ENCODE results near the gene ANO2. TPM values are rescaled to one million over a fixed set of nuclear protein-coding genes. Genes with fewer than 3 reads are reported as not detected.

Gene ANO2
- total and polyA plus RNA-seq, 2 donors (not counting 3 experiments of a cell fraction or from before 2014, with no cell fraction given): 15.4 to 65.0 TPM

GRCh38 chr12:5582018-5582417 is 363.0 kb downstream of the ANO2 start:
- Histone ChIP-seq H4K20me1 (replicated peaks; ENCODE audit: control insufficient read depth, extremely low read depth, insufficient read depth, low read length) (no peaks in the 10 kb centered on the region), H3K4me2 (ENCODE audit: insufficient read depth, low read length) (peak overlapping the region; percentile 46), H3K9me1 (replicated peaks; ENCODE audit: control insufficient read depth, extremely low read depth, insufficient read depth, low read length) (no peaks in the 10 kb centered on the region), H3K9me3 (replicated peaks; ENCODE audit: control insufficient read depth, insufficient read depth, low read length) (no peaks in the 10 kb centered on the region), H3K79me2 (ENCODE audit: control insufficient read depth, insufficient read depth, low read length) (no peaks in the 10 kb centered on the region), H3K4me3 (replicated peaks in 1 of 3; ENCODE audit: insufficient read depth in 1 of 3, low read depth in 1 of 3, low read length in 3 of 3) (no peak overlapping the region), H2AFZ (ENCODE audit: low read depth, low read length) (no peak overlapping the region), H3K27me3 (ENCODE audit: control insufficient read depth in 2 of 2, insufficient read depth in 2 of 2, low read length in 2 of 2) (no peaks in the 10 kb centered on the region), H3K9ac (replicated peaks; ENCODE audit: extremely low read depth, insufficient read depth, low read length) (no peak overlapping the region), H3K36me3 (ENCODE audit: control insufficient read depth in 2 of 2, extremely low read depth in 1 of 2, insufficient read depth in 2 of 2, low read length in 2 of 2) (peaks cover 2 to 4% of the 10 kb centered on the region in 2 experiments), H3K27ac (ENCODE audit: insufficient read depth, low read depth, low read length) (no peak overlapping the region), H3K4me1 (ENCODE audit: control insufficient read depth, extremely low read depth, insufficient read depth, low read length) (peaks cover 67% of the 10 kb centered on the region)
- BruUV-seq (replicated peaks): no TSS peak
- FAIRE-seq (no peak), DNase-seq (ENCODE audit: low read depth, low spot score) (peak; percentile 34)
- ChIA-PET CTCF (interaction anchor here (1.4 kb wide), 1 partner anchor 11 kb away, joined by 3 read pairs; no protein-coding TSS in a partner anchor), POLR2A (no interaction called here)
- intact Hi-C loops (cut with micrococcal nuclease): no loop called here
- TF ChIP-seq, protein P1, sequence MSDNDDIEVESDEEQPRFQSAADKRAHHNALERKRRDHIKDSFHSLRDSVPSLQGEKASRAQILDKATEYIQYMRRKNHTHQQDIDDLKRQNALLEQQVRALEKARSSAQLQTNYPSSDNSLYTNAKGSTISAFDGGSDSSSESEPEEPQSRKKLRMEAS (IDR thresholded peaks at IDR 0.05; ENCODE audit: insufficient read depth, insufficient read length): no peak
- TF ChIP-seq EZH2 (IDR thresholded peaks at IDR 0.05; ENCODE audit: borderline replicate concordance, low read depth, low read length, severe bottlenecking): no peak
- TF ChIP-seq MYC (IDR thresholded peaks at IDR 0.05; ENCODE audit: low read depth, low read length): no peak
- TF ChIP-seq GATA2 (IDR thresholded peaks at IDR 0.05; ENCODE audit: insufficient read depth, insufficient read length, low read depth, low read length): no peak
- TF ChIP-seq POLR2AphosphoS5 (IDR thresholded peaks at IDR 0.05; ENCODE audit: insufficient read depth, low read depth, low read length): no peak
- TF ChIP-seq JUN (IDR thresholded peaks at IDR 0.05; ENCODE audit: borderline replicate concordance, insufficient read depth, insufficient read length, low read depth): no peak
- TF ChIP-seq FOS (IDR thresholded peaks at IDR 0.05; ENCODE audit: borderline replicate concordance, insufficient read depth, low read length): no peak
- TF ChIP-seq POLR2A (IDR thresholded peaks at IDR 0.05; ENCODE audit: low read depth, low read length): no peak
- no peak for TF ChIP-seq CTCF (IDR thresholded peaks at IDR 0.05; ENCODE audit: extremely low read depth in 1 of 2, insufficient read depth in 1 of 2, low read depth in 1 of 2, low read length in 2 of 2)
- dilution Hi-C loops (cut with MboI; ENCODE audit: extremely low pct_ligation_motif_present, low sequenced_read_pairs): no loop called here
